GM10248 (cell line): ENCODE measurements around the gene GHRH.

Experiments used
- CTCF ChIA-PET: fragments of 300-600 bp; sonication (Branson Sonifier 250); formaldehyde crosslinking; extraction: SDS; loops from one replicate; lab custom pipeline; 2021; ENCODE audit warnings: antibody characterized with exemption; lab: Yijun Ruan, JAX
- POLR2A ChIA-PET: fragments of 350-650 bp; sonication (Branson Sonifier 250); formaldehyde crosslinking; extraction: SDS; loops from one replicate; lab custom pipeline; 2020; ENCODE audit warnings: antibody characterized with exemption; lab: Yijun Ruan, JAX
- DNase-seq: peaks from one replicate; pipeline ENCODE4 v3.0.0; 2012; ENCODE audit errors: extremely low spot score
- TF ChIP-seq, protein P1 (sequence below): IDR thresholded peaks from 2 replicates; pipeline ENCODE4 v1.5.1; 2012; ENCODE audit warnings: mild to moderate bottlenecking, low read depth; ENCODE audit errors: extremely low read depth, missing control alignments, control extremely low read depth

GHRH gene

DNA sequence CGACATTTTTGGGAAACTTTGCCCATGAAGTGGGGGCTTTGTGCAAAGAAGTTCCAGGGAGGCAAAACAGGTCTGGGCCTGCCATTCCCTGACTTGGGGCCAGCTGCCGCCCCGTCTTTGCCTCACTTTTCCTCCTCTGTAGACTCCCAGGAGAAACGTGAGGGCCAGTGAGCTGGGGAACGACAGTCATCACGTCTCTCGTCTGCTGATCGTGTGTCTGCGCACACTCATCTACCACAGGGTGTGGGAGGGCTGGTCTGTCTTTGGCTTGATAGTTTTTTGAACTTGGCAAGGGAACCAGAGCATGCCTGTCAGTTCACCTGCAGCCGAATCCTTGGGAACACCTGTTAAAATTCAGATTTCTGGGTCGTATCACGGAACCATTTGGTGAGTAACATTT lies 8.5 kb downstream of the GHRH start:
- TF ChIP-seq, protein P1, sequence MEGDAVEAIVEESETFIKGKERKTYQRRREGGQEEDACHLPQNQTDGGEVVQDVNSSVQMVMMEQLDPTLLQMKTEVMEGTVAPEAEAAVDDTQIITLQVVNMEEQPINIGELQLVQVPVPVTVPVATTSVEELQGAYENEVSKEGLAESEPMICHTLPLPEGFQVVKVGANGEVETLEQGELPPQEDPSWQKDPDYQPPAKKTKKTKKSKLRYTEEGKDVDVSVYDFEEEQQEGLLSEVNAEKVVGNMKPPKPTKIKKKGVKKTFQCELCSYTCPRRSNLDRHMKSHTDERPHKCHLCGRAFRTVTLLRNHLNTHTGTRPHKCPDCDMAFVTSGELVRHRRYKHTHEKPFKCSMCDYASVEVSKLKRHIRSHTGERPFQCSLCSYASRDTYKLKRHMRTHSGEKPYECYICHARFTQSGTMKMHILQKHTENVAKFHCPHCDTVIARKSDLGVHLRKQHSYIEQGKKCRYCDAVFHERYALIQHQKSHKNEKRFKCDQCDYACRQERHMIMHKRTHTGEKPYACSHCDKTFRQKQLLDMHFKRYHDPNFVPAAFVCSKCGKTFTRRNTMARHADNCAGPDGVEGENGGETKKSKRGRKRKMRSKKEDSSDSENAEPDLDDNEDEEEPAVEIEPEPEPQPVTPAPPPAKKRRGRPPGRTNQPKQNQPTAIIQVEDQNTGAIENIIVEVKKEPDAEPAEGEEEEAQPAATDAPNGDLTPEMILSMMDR: no peak
- ChIA-PET CTCF (no interaction called here), POLR2A (no interaction called here)
- DNase-seq: no peak

DNA sequence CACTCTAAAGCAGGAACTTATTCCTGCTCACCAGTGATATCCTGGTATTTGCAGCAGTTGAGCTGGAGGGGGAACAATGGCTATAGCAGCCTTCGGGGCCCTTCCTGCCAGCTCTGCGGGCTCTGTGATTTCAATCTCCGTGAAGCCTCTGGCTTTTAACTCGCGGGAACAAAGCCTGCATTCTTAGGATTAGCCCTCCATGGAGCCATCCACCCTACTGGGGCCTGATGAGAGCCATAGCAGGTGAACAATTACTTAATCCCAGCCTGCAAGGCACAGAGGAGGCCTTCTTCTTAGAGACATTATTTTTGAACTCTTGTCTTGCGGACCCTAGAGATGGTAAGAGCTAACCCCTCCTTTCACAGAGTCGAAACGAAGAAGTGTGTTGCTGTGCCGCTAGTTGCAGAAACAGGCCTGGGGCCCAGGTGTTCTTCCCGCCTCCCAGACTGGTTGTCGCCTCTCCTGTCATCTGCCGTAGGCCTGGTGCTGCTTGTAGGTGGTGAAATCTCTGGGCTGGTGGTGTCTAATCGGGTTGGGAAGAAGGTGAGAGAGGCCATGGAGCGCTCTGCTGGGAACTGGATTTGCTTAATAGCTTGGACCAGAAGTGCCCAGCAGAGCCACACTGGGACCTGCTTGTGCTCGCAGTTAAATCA lies 9.7 kb downstream of the GHRH start:
- DNase-seq: no peak
- TF ChIP-seq, protein P1: no peak
- ChIA-PET CTCF (interaction anchor here (1.9 kb wide), 1 partner anchor 18 kb away, joined by 4 read pairs; no protein-coding TSS in a partner anchor), POLR2A (no interaction called here)

DNA sequence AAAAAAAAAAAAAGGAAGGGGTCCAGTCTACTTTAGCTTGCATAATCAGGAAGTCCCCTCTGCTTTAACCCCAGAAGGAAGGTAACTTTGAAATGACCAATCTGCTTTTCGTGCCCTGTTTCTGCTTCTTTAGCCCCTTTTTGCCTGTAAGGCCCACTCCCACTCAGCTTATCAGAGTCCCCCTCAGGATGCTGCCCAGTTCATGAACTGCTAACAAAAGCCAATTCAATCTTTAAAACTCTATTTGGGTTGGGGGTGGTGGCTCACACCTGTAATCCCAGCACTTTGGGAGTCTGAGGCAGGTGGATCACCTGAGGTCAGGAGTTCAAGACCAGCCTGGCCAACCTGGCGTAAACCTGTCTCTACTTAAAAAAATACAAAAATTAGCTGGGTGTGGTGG lies 12.3 kb downstream of the GHRH start:
- DNase-seq: no peak
- TF ChIP-seq, protein P1: no peak
- CTCF ChIA-PET: interaction anchor here (1.2 to 1.5 kb wide), 2 partner anchors 20 to 21 kb away, joined by 3 to 4 read pairs; no protein-coding TSS in a partner anchor
- POLR2A ChIA-PET: no interaction called here

- no peak for DNase-seq
- CTCF ChIA-PET: interaction anchor here (1.0 to 1.2 kb wide), 4 partner anchors 10 to 57 kb away, joined by 3 to 4 read pairs (median 4); no protein-coding TSS in a partner anchor
- POLR2A ChIA-PET: no interaction called here
- TF ChIP-seq, protein P1: no peak
Measured at GRCh38 chr20:37247547-37247946, 14.1 kb downstream of the GHRH start.

- no peak for DNase-seq
- POLR2A ChIA-PET: interaction anchor here (0.6 kb wide), 1 partner anchor 746 kb away, joined by 3 read pairs; no protein-coding TSS in a partner anchor
- TF ChIP-seq, protein P1: no peak
- CTCF ChIA-PET: interaction anchor here (1.0 to 1.2 kb wide), 3 partner anchors 22 to 56 kb away, joined by 3 to 4 read pairs (median 3); no protein-coding TSS in a partner anchor
Measured at GRCh38 chr20:37246736-37247135, 14.9 kb downstream of the GHRH start.

- no peak for DNase-seq
- TF ChIP-seq, protein P1: no peak
- ChIA-PET POLR2A (no interaction called here), CTCF (interaction anchor here (0.9 to 1.2 kb wide), 3 partner anchors 11 to 41 kb away, joined by 3 read pairs; no protein-coding TSS in a partner anchor)
Measured at GRCh38 chr20:37245216-37246150, 16.1 kb downstream of the GHRH start.
